SH-SY5Y (cell line): ENCODE measurements around the gene ENTR1.

ENCODE experiments used
- GATA2 ChIP-seq: IDR thresholded peaks from 2 replicates; pipeline ENCODE4 v1.6.1; 2011; ENCODE audit warnings: mild to moderate bottlenecking, low read depth, low read length
- GATA3 ChIP-seq: IDR thresholded peaks from 2 replicates; pipeline ENCODE4 v1.6.1; 2011; ENCODE audit warnings: low read depth, mild to moderate bottlenecking, low read length, moderate library complexity

DNA sequence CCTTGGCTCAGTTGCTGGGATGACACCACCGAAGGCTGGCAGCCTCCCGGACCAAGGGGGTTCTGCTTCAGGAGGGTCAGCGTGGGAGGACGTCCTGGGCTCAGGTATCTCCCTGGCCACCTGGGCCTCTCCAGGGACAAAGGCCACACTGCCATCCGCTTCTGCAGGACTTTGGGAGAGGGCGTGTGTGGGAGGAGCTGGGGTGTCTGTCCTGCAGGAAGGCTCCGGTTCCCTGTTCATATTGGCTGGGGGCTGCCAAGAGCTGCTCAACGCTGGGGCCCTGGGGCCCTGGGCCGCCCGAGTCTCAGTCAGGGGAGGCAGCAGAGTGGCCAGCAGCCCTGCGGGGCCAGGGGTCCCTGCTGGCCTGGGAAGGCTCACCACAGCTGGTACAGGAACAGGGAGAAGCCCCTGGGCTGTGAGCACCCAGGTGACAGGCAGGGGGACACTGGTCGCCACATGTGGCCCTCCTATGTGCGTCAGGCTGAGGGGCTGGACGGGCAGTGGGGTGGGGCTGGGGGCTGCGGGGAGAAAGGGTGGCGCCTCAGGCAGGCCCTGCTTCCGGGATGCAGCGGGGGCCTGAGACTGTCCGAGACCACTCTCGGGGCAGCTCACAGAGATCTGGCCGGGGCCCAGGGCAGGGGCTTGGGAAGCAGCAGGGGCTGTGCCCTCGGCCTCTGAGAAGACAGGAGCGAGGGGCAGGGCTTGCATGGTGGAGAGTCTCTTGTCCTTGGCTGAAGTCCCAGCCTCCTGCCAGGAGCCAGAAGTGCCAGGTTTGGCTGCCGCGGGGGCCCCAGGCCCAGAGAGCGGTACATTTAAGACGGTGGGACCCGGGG lies 32.0 kb downstream of the ENTR1 start:
- TF ChIP-seq GATA2 (no peak), GATA3 (no peak)
